GM18517 (cell line): ENCODE results near the gene CSMD2.

Source experiments
- ATAC-seq: cut with Tn5 transposase; IDR thresholded peaks from one replicate; pipeline ENCODE4 v1.9.1; 2021; ENCODE audit warnings: mild to moderate bottlenecking, moderate library complexity; ENCODE audit not compliant: unreplicated experiment

The CSMD2 gene

DNA sequence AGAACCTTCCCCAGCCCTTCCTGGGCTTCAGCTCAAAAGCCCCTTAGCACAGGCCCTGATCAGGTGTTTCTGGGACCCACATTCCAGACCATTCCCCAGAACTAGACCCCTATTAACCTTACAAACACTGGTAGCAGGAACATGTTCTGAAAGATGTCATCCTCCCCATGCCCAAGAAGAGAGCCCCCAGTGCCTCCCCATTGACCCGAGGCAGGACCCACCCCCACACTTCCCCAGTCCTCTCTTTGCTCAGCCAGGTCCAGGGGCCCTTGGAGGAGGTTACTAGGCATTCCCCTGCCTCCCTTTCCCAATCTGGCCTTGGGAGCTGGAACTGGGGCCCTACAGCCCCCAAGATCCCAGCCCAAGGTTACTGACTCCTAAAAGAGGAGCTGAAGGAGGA lies 340.1 kb downstream of the CSMD2 start:
- ATAC-seq = no peak

DNA sequence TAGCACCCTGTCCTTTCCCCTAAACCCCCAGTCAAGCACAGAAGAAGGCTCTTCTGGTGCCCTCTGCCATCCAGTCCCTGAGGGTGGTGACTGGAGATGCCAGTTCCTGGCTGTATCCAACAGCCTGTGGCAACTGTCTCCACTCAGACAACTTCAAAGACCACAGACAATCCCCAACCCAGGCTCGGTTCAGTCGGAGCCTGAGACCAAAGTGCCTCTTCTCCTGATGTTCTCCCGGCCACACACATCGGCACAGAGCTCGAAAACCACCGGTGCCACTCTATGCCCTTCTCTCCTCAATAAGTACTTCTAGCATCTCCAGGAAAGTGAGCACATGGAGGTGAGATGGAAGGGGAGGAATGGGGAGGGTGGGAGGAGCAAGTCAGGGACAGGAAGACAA lies 340.7 kb downstream of the CSMD2 start:
- ATAC-seq = no peak

DNA sequence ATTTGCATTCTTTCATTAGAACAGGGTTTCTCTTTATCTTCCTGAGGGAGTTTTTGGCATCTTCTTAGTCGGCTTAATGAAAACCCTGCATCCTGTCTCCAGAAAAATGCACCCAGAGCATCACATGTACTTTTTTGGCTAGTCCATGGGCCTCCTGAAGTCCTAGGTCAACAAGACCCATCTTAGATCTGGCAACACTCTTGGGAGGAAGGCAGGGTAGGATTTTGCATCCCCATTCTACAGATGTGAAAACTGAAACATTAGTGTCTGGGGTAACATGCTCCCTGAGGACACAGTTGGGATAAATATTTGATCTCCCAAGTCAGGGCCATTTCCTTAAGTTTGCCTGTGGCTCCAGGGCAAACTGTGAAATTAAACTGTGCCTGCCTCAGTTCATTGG lies 341.2 kb downstream of the CSMD2 start:
- ATAC-seq = no peak

- ATAC-seq = no peak
Measured at GRCh38 chr1:33823401-33823800, 341.6 kb downstream of the CSMD2 start.

GRCh38 chr1:33822396-33822795 lies 342.6 kb downstream of the CSMD2 start:
- ATAC-seq = no peak

DNA sequence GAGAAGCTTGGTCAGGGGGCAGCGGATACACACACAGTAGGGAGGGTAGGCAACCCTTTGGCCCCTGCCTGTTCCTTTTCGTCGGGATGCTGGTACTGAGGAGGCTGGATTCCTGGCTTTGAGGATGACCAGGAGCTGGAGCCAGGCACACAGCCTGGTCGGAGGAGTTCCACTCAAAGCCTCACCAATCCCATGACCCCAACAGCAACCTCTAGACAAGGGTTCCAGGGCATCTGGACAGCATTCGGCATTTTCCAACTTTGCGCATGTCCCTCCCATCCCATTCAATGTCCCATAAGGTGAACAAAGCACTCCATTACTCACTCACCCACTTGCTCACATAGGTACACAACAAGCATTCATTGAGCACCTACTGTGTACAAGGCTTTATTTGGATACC lies 343.7 kb downstream of the CSMD2 start:
- no peak for ATAC-seq

DNA sequence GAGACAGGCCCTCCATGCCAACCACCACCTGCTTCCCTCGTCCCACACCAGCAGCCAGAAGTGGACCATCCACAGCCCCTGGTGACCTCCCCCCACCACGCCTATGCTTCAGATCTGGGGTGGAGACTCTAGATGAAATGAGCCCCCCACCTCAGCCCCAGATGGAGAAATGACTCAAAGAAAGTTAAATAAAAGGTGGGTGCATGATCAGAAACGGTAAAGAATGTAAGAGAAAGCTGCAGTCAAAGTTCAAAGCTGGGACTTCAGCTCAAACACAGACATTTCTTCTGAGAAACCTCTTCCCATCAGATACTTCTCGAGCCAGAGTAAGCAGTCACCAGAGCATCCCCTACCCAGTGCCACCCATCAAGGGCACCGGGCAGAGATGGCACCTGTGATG lies 344.2 kb downstream of the CSMD2 start:
- no peak for ATAC-seq

- ATAC-seq = no peak
Measured at GRCh38 chr1:33819913-33820311, 345.1 kb downstream of the CSMD2 start.

DNA sequence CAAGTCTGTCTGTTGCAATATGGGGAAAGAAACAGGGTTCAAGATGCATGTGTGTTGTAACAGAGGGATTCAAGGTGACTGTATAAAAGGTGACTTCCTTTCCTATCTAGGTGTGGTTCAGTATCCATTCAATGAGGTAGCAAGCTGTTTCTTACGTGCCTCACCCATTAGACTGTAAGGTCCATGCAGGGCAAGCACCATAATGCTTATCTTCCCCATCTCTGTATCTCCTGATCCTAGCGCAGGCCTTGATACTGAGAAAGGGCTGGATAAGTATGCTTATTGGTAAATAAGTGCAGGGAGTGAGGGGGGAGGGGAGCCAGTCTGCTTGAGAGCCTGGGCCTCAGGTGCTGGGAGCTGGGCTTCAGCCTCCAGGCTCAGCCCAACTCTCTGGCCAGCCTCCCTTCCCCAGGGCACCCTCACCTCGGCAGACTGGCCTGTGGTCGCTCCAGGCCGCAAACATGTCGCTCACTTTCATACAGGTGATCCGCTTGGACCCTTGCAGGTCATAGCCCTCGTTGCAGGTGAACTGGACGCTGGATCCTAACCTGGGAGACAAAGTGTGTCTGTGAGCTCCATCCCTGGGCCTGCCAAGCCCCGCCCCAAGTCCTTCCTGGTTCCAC lies 345.6 kb downstream of the CSMD2 start:
- ATAC-seq = no peak

DNA sequence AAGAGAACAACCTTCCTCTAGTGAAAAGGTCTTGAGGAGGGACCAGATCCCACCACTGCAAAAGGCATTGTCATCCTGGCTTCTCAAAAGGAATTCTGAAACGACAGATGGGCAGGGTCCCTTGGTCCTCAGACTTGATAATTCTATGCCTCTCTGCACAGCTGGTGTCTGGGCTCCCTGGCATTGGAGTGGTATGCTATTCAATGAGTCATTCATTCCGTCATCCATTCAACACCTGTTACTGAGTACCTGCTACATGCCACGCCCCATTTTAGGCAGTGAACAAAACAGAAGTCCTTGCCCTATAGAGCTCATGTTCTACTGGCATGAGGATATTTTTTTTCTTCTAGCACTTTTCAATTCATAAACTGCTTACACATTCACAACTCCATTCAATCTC lies 347.0 kb downstream of the CSMD2 start:
- no peak for ATAC-seq

GRCh38 chr1:33815061-33815460 lies 350.0 kb downstream of the CSMD2 start:
- no peak for ATAC-seq

- no peak for ATAC-seq
Measured at GRCh38 chr1:33814166-33814565, 350.9 kb downstream of the CSMD2 start.

DNA sequence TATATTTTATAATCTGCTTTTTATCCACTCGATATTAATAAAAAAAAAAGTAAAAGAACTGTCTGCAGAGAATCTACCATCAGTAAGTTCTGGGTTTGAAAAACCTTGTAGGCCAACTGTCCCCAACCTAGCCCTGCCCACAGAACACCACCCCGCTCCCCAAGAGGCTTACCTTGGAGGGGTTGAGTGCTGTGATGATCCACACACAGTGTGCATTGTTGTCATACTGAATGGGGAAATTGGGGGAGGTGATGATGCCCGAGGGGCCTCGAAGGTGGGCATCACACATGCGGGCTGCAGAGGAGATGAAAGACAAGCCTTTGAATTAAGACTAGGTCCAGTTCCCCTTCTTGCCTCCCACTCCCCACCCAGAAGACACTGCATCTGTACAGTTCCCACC lies 354.5 kb downstream of the CSMD2 start:
- ATAC-seq = no peak

GRCh38 chr1:33805988-33806387 lies 359.0 kb downstream of the CSMD2 start:
- no peak for ATAC-seq

DNA sequence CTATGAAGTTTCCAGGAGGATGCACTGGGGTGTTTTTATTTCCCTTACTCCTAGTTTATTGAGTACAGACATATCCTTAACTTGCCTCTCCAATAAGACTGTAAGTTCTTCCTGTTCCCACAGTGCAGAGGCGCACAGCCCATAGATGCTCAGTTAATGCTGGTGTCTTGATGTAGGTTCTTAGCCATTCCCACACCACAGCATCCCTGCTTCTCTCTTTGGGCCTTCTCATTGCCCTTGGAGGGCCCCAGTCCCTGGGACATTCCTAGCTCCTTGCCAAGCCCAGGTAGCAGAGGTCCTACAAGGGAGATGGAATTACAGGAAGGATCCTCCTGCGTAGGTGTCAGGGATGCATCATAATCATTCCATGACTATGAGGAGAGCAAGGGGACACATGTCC lies 362.8 kb downstream of the CSMD2 start:
- no peak for ATAC-seq

- no peak for ATAC-seq
Measured at GRCh38 chr1:33797849-33798248, 367.2 kb downstream of the CSMD2 start.

- ATAC-seq = no peak
Measured at GRCh38 chr1:33792651-33793050, 372.4 kb downstream of the CSMD2 start.

DNA sequence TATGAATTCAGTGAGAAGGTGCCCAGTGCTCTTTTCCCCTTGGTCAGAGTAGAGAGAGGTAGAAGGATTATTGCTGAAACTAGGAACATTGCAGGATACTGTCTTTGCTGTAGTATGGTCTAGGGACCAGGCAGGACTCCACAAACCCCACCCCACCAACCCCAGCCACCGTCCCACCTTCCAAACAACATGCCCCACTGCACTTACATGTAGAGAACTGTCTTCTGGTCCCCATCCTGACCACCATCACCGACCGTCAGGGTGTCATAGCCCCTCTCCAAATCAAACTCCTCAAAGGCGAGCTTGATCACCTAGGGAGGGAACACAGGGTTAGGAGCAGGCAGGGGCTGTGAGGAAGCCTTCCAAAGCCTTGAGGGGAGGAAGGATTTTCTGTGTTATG lies 372.8 kb downstream of the CSMD2 start:
- ATAC-seq = no peak

GRCh38 chr1:33791251-33791650 lies 373.8 kb downstream of the CSMD2 start:
- no peak for ATAC-seq

- ATAC-seq = no peak
Measured at GRCh38 chr1:33790577-33790976, 374.5 kb downstream of the CSMD2 start.

- ATAC-seq = no peak
Measured at GRCh38 chr1:33784876-33785275, 380.2 kb downstream of the CSMD2 start.

DNA sequence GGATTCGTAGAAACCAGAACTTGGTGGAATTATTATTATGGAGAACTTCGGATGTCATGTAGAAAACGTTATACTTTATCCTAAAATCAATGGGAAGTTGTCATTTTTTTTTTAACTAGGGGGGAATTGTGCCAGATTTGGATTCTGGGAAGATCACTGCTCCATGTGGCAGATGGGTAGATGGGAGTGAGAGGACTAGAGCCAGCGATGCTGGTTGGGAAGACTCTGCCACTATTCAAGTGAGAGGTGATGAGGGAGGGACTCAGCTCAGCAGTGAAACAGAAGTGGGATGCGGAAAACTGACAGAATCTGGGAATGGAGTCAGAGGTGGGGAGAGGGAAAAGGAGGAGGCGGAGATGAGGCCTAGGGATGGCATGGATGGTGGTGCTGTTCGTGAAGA lies 382.3 kb downstream of the CSMD2 start:
- ATAC-seq = no peak

DNA sequence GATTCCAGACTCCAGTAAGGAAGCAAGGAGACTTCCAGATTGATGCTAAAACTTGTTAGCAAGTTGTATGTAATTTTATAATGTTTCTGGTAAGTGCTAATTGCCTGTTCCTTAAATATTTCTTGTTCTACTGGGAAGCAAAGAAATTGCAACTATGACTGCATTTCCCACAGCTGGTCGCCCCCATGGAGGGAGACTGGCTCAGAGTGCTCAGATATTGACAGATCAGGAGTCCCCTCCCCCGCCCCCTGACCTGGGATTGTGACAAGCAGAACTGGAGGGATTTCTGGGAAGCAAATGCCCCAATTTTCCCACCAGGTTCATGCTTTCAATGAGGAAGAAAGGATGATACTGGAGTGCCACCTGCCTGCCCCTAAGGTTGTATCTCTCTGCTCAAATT lies 383.4 kb downstream of the CSMD2 start:
- no peak for ATAC-seq

- ATAC-seq = no peak
Measured at GRCh38 chr1:33777337-33777736, 387.7 kb downstream of the CSMD2 start.
